ENCODE data around the gene PDZD4.

DNA sequence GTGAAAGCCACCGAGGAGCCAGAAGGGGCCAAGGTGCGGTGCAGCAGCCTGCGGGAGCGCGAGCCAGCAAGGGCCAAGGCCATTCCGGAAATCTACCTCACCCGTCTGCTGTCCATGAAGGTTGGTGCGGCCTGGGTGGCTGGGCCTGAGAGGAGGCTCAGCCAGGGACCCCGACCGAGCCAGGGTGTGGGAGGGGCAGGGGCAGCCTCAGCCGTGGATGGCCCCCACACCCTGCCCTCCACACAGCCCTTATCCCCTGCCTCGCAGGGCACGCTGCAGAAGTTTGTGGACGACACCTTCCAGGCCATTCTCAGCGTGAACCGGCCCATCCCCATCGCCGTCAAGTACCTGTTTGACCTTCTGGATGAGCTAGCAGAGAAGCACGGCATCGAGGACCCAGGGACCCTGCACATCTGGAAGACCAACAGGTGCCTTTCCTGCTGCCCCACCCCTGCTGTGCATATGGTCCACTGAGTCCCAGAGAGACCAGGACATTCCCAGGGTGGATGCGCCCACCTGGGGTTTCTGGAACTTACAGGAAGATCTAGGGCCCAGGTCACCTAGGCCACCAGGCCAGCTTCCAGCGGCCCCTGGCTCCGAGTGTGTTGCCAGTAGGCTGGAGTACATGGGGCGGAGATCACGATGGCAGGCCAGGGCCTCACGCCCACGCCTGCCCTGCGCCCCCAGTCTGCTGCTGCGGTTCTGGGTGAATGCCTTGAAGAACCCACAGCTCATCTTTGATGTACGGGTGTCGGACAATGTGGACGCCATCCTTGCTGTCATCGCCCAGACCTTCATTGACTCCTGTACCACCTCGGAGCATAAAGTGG is 52.9 kb downstream of the PDZD4 start:
- TF ChIP-seq POLR2A (IDR thresholded peaks at IDR 0.05; ENCODE audit: low read depth, low read length) (no peak), POLR2AphosphoS5 (IDR thresholded peaks at IDR 0.05; ENCODE audit: low read depth, low read length) (no peak)

All from GM12892 (cell line).